Subcutaneous adipose tissue (tissue), 4 donors: ENCODE measurements around the gene KRT82. TPM values are rescaled to one million over a fixed set of nuclear protein-coding genes. Genes with fewer than 3 reads are reported as not detected.

ENCODE experiments used
- CTCF ChIP-seq: fragments of 450-650 bp; IDR thresholded peaks from one replicate; pipeline ENCODE4 v1.5.1; 2016; ENCODE audit warnings: low read depth, mild to moderate bottlenecking, control low read depth, antibody characterized with exemption, moderate library complexity
- total RNA-seq, 4 donors: library from RNA; depleted of rRNA; stranded (reverse); fragments of >200 nt; gene quantifications; one replicate each; pipeline ENCODE4 v1.1.0, GENCODE V29; 2016

Gene KRT82
- total RNA-seq, 4 donors from 2014 or later = not detected

- no peak for TF ChIP-seq CTCF
These were observed 17.7 kb upstream of the KRT82 start for GRCh38 chr12:52423661-52424500.

GRCh38 chr12:52423035-52423434 lies 16.9 kb upstream of the KRT82 start:
- no peak for TF ChIP-seq CTCF

DNA sequence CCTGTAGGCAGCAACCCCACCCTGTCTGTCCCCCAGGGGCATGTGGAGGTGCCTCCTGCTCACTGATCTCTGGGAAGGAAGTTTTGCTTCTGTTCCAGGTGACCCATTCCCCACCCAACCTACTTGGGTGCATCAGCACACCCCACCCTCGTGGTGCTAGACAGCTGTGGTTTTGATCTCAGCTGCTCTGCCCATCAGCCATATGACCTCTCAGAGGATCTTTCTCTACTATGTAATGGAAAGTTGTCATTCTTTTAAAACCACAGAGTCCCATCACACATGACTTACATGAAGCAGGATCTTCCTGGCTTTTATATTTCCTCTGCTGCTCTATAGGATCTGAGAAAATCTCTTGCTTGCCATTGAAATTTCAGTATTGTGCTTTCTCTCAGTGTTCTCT lies 13.5 kb upstream of the KRT82 start:
- TF ChIP-seq CTCF = no peak

DNA sequence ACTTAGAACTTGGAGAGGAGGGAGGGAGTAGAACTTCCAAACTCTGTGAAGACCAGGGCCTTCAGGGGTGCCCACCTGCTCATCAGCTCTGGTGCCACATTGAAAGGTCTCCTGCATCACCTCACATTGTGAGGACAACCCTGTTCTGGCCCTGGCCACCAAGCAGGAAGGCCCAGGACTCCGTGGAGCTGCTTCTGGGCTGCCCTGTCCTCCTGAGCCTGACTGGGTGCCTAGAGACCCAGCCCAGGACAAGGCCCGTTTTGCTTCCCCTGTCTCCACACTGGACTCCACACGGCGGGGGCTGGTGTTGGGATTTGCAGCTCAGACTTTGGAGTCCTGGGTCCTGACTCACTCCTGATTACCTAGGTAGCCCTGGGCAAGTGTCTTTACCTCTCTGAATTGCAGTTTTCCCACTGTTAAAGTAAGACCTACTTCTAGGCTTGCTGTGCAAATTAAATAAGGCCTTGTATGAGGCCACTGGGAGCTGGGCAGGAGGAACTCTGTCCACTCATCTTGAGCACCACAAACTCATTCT lies 12.5 kb upstream of the KRT82 start:
- TF ChIP-seq CTCF = no peak

DNA sequence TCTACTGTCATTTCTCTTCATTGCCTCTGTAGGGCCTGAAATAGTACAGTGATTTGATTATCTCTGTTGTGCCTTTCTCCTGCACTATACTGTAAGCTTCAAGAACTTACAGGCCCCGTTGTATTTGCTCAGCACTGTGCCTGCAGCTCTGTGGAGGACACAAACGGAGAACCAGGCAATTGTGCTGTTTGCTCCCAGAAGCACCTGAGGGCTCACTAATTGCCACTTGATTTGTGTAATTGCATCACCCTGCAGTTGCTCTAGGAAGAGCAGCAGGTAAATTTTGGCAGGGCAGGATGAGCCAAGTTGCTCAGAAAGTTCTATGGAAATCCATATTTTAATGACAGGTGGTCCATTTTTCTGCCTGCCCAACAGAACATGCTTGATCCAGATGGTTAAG lies 11.6 kb upstream of the KRT82 start:
- TF ChIP-seq CTCF = no peak

- no peak for TF ChIP-seq CTCF
These were observed 10.7 kb upstream of the KRT82 start for GRCh38 chr12:52416795-52417194.

- no peak for TF ChIP-seq CTCF
These were observed 10.0 kb upstream of the KRT82 start for GRCh38 chr12:52415870-52416750.
